BLaER1 treated with 17β-estradiol and CSF1 and Interleukin-3, amounts not matched to agents 10 nM and 100 nM (cell line): Measurements from ENCODE around the gene GAL3ST2.
"Not testable (repeated sequence)": the region's sequence is repeated elsewhere in the genome, so short reads cannot be mapped to it uniquely, and the experiment has no call there.

ENCODE experiments used
- H3K27ac ChIP-seq, 11 experiments: shearing (Covaris generic); formaldehyde crosslinking; 2 replicates each; pipeline ENCODE4 v1.8.1; 2022
- H3K27me3 ChIP-seq, 11 experiments: shearing (Covaris generic); formaldehyde crosslinking; 2 replicates each; pipeline ENCODE4 v1.8.1; 2022
- H3K36me3 ChIP-seq, 11 experiments: shearing (Covaris generic); formaldehyde crosslinking; 2 replicates each; pipeline ENCODE4 v1.8.1; 2022
- H3K4me1 ChIP-seq, 10 experiments: shearing (Covaris generic); formaldehyde crosslinking; 2 replicates each; pipeline ENCODE4 v1.8.1; 2022
- H3K4me2 ChIP-seq, 11 experiments: shearing (Covaris generic); formaldehyde crosslinking; 2 replicates each; pipeline ENCODE4 v1.8.1; 2022
- H3K4me3 ChIP-seq, 10 experiments: shearing (Covaris generic); formaldehyde crosslinking; 2 replicates each; pipeline ENCODE4 v1.8.1; 2022
- H3K9ac ChIP-seq, 11 experiments: shearing (Covaris generic); formaldehyde crosslinking; 2 replicates each; pipeline ENCODE4 v1.8.1; 2022
- H3K9me3 ChIP-seq, 11 experiments: shearing (Covaris generic); formaldehyde crosslinking; replicated peaks in 1 of 11; 2 replicates each; pipeline ENCODE4 v1.8.1; 2022
- H4K20me1 ChIP-seq, 11 experiments: shearing (Covaris generic); formaldehyde crosslinking; 2 replicates each; pipeline ENCODE4 v1.8.1; 2022
- Cebpa-rat ChIP-seq, 11 experiments: shearing (Covaris generic); IDR thresholded peaks; 2 replicates each; pipeline ENCODE4 v1.8.1; 2022

The GAL3ST2 gene

DNA sequence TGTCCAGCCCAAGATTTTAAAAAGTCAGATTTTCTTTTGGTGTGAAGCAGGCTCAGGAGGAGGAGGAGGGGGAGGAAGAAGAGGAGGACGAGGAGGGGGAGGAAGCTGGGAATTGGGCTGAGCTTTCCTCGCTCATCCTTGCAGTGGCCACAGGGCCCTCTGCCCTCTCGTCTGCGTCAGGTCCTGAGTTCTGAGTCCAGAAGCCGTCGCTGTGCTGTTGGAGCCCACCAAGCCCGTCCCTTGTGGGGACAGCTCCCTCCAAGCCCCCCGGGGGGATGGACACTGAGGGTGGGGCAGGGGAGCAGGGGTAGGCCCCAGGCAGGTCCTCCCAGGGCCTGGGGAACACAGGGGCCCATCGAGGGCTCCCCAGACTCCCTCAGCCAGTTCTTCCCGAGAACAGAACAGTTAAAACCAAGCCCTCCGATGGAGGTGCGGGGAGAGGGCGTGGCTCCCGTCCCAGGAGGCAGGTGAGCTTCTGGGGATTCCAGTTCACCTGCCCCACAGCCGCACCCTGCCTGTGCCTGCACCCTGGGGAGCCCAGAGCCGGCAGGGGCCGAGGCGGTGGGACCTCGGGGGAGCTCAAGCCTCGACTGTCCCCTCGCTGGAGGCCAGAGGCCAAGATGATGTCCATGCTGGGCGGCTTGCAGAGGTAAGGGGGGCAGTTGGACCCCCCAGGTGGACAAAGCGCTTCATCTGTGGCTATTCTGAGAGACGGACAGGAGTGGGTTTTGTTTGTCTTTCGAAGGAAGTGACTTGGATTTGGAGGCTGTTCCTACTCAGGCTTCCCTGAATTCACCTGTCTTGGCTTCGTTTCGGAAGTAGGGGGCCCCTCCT, at the start of gene GAL3ST2:
GAL3ST2 (plus strand) TSS at position 487 of the 834 bp plus-strand sequence; CDS start at position 621, 134 bp downstream.
- Histone ChIP-seq H3K4me1 (peaks cover 44 to 68% (median 62%) of the 10 kb centered on the region in 10 experiments), H3K36me3 (peaks cover 0 to 4% (median 0%) of the 10 kb centered on the region in 11 experiments; a peak in 2 of 22 replicates), H3K27me3 (peaks cover 0 to 11% (median 0%) of the 10 kb centered on the region in 11 experiments; a peak in 2 of 22 replicates), H4K20me1 (no peaks in the 10 kb centered on the region), H3K4me2 (peak within 1 kb of the TSS; percentile 12 to 94 (median 81)), H3K9me3 (peaks cover 14 to 27% (median 18%) of the 10 kb centered on the region in 11 experiments), H3K4me3 (no peak within 1 kb of the TSS), H3K9ac (peak within 1 kb of the TSS in 4 of 11 experiments; percentile 8 to 50 (median 44); a peak in 5 of 22 replicates), H3K27ac (peak within 1 kb of the TSS in 5 of 11 experiments; percentile 2 to 91 (median 34); a peak in 4 of 22 replicates)
- no peak for TF ChIP-seq Cebpa-rat (IDR thresholded peaks at IDR 0.05)

DNA sequence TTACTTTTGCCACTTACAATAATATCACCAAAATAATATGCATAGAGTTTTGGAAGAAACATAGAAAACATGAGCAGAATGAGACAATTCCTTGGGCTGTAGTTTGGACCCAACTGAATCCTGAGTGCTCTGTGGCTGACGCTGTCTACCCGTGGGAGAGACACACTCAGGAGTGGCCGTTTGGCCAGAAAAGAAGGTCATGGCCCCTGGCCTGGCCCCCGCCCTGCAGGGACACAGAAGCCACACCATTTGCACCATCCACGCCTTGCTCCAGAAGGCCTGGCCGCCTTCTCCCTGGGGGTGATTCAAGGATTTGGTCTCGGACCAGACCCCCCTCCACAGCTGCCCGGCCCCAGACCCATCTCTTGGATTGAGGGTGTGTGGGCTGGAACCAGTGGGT, 48.6 kb upstream of the GAL3ST2 start:
- Histone ChIP-seq H3K9me3 (peaks cover 5 to 23% (median 10%) of the 10 kb centered on the region in 11 experiments), H3K27me3 (no peaks in the 10 kb centered on the region), H3K4me2 (peak overlapping the region in 8 of 11 experiments; percentile 10 to 69 (median 32); a peak in 7 of 22 replicates), H3K27ac (peak overlapping the region in 5 of 11 experiments; percentile 19 to 55 (median 34); a peak in 7 of 22 replicates), H3K4me3 (no peak overlapping the region), H3K4me1 (peaks cover 64 to 87% (median 84%) of the 10 kb centered on the region in 10 experiments), H3K9ac (peak overlapping the region in 1 of 11 experiments; percentile 25; a peak in 1 of 22 replicates), H3K36me3 (peaks cover 10 to 42% (median 28%) of the 10 kb centered on the region in 11 experiments; a peak in 21 of 22 replicates), H4K20me1 (no peaks in the 10 kb centered on the region; a peak in 1 of 22 replicates)
- TF ChIP-seq Cebpa-rat (IDR thresholded peaks at IDR 0.05): no peak

DNA sequence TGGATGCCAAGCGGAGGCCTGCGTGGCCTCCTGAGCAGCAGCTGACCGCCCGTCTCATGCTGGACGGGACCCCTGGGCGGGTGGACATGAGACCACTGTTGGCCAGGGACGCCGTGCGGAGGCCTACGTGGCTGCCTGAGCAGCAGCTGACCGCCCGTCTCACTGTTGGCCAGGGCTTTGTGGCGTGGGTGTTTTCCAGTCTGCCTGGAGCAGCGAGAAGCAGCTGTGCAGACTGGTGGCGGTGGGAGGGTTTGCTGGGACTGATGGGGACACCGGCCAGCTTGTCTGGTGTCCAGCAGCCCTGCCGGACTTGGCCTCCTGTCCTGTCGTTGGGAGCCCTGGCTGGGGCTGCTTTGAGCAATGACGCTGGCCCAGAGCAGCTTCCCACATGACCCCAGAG, 48.0 kb upstream of the GAL3ST2 start:
- no peaks in the 10 kb centered on the region for H3K27me3 ChIP-seq
- H3K36me3 ChIP-seq: peaks cover 4 to 36% (median 22%) of the 10 kb centered on the region in 11 experiments; a peak in 21 of 22 replicates
- peak overlapping the region in 7 of 11 experiments; percentile 19 to 55 (median 29); a peak in 10 of 22 replicates for H3K27ac ChIP-seq
- no peak for TF ChIP-seq Cebpa-rat (IDR thresholded peaks at IDR 0.05)
- H4K20me1 ChIP-seq: no peaks in the 10 kb centered on the region; a peak in 1 of 22 replicates
- peak overlapping the region in 7 of 11 experiments; percentile 15 to 68 (median 27); a peak in 9 of 22 replicates for H3K4me2 ChIP-seq
- H3K9me3 ChIP-seq: peaks cover 0 to 17% (median 4%) of the 10 kb centered on the region in 11 experiments; a peak in 12 of 22 replicates
- H3K4me3 ChIP-seq: no peak overlapping the region
- peaks cover 70 to 94% (median 91%) of the 10 kb centered on the region in 10 experiments for H3K4me1 ChIP-seq
- peak overlapping the region in 2 of 11 experiments; percentile 25 to 35; a peak in 3 of 22 replicates for H3K9ac ChIP-seq

- peak overlapping the region; percentile 66 to 98 (median 82); a peak in 21 of 22 replicates for H3K4me2 ChIP-seq
- H3K9ac ChIP-seq: peak overlapping the region in 1 of 11 experiments; percentile 59; a peak in 1 of 22 replicates
- H3K36me3 ChIP-seq: peaks cover 0 to 23% (median 10%) of the 10 kb centered on the region in 11 experiments; a peak in 18 of 22 replicates
- peak overlapping the region in 9 of 11 experiments; percentile 69 to 84 (median 78); a peak in 16 of 22 replicates for H3K27ac ChIP-seq
- no peaks in the 10 kb centered on the region for H4K20me1 ChIP-seq
- H3K4me3 ChIP-seq: no peak overlapping the region
- no peak for TF ChIP-seq Cebpa-rat (IDR thresholded peaks at IDR 0.05)
- H3K4me1 ChIP-seq: peaks cover 69 to 91% (median 88%) of the 10 kb centered on the region in 10 experiments
- H3K9me3 ChIP-seq: peaks cover 0 to 6% (median 0%) of the 10 kb centered on the region in 11 experiments; a peak in 3 of 22 replicates
- no peaks in the 10 kb centered on the region for H3K27me3 ChIP-seq
Observed at GRCh38 chr2:241729868-241730267, 46.8 kb upstream of the GAL3ST2 start.

DNA sequence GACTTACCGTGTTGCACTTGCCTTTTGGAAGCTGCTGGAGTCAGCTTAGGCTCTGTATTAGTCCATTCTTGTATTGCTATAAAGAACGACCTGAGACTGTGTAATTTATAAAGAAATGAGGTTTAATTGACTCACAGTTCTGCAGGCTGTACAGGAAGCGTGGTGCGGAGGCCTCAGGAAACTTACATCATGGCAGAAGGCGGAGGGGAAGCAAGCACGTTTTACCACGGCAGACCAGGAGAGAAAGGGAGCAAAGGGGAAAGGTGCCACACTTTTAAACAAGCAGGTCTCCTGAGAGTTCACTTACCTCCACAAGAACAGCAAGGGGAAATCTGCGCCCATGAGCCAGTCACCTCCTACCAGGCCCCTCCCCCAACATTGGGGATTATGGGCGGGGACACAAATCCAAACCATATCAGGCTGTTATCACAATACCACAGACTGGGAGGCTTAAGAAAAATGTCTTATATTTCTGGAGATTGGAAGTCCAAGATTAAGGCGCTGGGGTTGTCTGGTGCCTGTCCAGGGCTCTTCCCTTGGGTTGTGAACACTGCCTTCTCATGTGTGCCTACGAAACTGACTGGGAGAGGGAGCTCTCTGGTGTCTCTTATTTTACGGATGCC, 45.8 kb upstream of the GAL3ST2 start:
- TF ChIP-seq Cebpa-rat (IDR thresholded peaks at IDR 0.05): peak in 2 of 11 experiments; percentile 37 to 76; a peak in 3 of 22 replicates
- H3K27ac ChIP-seq: peak overlapping the region in 10 of 11 experiments; percentile 63 to 84 (median 78); a peak in 19 of 22 replicates
- peaks cover 0 to 4% (median 0%) of the 10 kb centered on the region in 11 experiments; a peak in 2 of 22 replicates for H4K20me1 ChIP-seq
- peak overlapping the region; percentile 66 to 98 (median 82) for H3K4me2 ChIP-seq
- peaks cover 63 to 87% (median 84%) of the 10 kb centered on the region in 10 experiments for H3K4me1 ChIP-seq
- H3K27me3 ChIP-seq: no peaks in the 10 kb centered on the region
- H3K9ac ChIP-seq: peak overlapping the region in 9 of 11 experiments; percentile 42 to 68 (median 59); a peak in 17 of 22 replicates
- H3K9me3 ChIP-seq: no peaks in the 10 kb centered on the region
- peak overlapping the region in 4 of 10 experiments; percentile 0 to 32 (median 16); a peak in 2 of 20 replicates for H3K4me3 ChIP-seq
- peaks cover 0 to 14% (median 1%) of the 10 kb centered on the region in 11 experiments; a peak in 11 of 22 replicates for H3K36me3 ChIP-seq

GRCh38 chr2:241732513-241733186, 44.0 kb upstream of the GAL3ST2 start:
- not testable (repeated sequence) for H3K27me3 ChIP-seq, H3K9me3 ChIP-seq, H4K20me1 ChIP-seq
- Histone ChIP-seq H3K36me3 (peaks cover 0 to 14% (median 0%) of the 10 kb centered on the region in 11 experiments; a peak in 8 of 22 replicates), H3K27ac (peak overlapping the region in 8 of 11 experiments; percentile 30 to 95 (median 78); a peak in 13 of 22 replicates), H3K4me2 (peak overlapping the region; percentile 82 to 98 (median 92)), H3K4me1 (peaks cover 68 to 87% (median 84%) of the 10 kb centered on the region in 10 experiments), H3K9ac (peak overlapping the region in 7 of 11 experiments; percentile 15 to 95 (median 61); a peak in 9 of 22 replicates), H3K4me3 (peak overlapping the region in 4 of 10 experiments; percentile 12 to 77 (median 22); a peak in 1 of 20 replicates)

DNA sequence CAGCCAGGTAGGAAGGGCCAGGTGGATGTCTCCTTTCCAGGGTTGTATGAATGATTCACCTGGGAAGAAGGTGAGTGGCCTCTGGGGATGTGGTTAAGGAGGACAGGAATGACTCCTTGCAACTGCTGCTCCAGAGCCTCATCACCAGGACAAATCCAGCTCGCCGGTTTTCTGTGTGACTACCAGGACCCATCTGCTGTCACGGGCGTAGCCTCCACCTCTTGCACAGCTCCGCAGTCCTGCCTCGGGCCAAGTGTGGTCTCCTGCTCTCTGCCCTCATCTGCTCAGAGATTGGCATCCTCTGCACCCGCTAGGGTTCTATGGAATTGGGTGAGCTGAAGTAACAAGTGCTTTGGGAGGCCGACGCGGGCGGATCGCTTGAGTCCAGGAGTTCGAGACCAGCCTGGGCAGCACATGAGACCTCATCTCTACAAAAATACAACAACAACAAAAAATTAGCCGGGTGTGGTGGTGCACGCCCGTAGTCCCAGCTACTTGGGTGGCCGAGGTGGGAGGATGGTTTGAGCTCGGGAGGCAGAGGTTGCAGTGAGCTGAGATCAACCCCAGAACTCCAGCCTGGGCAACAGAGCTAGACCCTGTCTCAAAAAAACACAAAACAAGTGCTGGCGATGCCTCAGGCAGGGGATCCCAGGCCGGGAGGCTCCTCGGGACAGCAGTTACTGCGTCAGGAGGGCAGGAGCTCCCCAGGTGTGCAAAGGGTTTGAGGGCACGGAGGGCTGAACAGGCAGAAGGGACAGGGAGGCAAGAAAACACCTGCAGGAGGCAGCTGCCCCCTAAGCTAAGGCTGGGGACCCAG, 43.0 kb upstream of the GAL3ST2 start:
- Histone ChIP-seq H3K4me2 (peak overlapping the region; percentile 78 to 98 (median 92)), H3K4me1 (peaks cover 76 to 87% (median 84%) of the 10 kb centered on the region in 10 experiments), H3K4me3 (peak overlapping the region; percentile 77 to 95 (median 80)), H3K27ac (peak overlapping the region; percentile 91 to 98 (median 94)), H3K27me3 (no peaks in the 10 kb centered on the region), H3K36me3 (peaks cover 0 to 13% (median 6%) of the 10 kb centered on the region in 11 experiments; a peak in 7 of 22 replicates), H3K9me3 (no peaks in the 10 kb centered on the region), H3K9ac (peak overlapping the region; percentile 88 to 96 (median 94)), H4K20me1 (peaks cover 0 to 16% (median 5%) of the 10 kb centered on the region in 11 experiments; a peak in 6 of 22 replicates)
- no peak for TF ChIP-seq Cebpa-rat (IDR thresholded peaks at IDR 0.05)
